ENCODE measurements around the gene TMEM50A. TPM values are rescaled to one million over a fixed set of nuclear protein-coding genes. Genes with fewer than 3 reads are reported as not detected.

The TMEM50A gene
- total RNA-seq, 5 donors from 2014 or later (not counting 1 experiment from before 2014, with no cell fraction given), result 74.8 to 104 (median 97.2) TPM

Other genes starting within 250 kb of the TMEM50A start
- 10 to 100 TPM; 65.9 to 71.4 (median 68.6) TPM for gene SYF2, start 105.8 kb upstream of the TMEM50A start, total RNA-seq
- 100 to 1,000 TPM; 433 to 572 (median 461) TPM for gene RSRP1, start 90.9 kb upstream of the TMEM50A start, total RNA-seq
- gene RHD, start 65.8 kb upstream of the TMEM50A start, total RNA-seq, result under 1 TPM in 2 of 5 donors, not detected in 3; 0.13 to 0.19 TPM
- 1 to 10 TPM in 1 of 5 donors, under 1 TPM in 3, not detected in 1; 0.35 to 1.0 (median 0.63) TPM for gene RHCE, start 82.5 kb downstream of the TMEM50A start, total RNA-seq
- 10 to 100 TPM; 19.7 to 23.2 (median 21.5) TPM for gene MACO1, start 92.6 kb downstream of the TMEM50A start, total RNA-seq
- 100 to 1,000 TPM; 143 to 298 (median 222) TPM for gene LDLRAP1, start 205.3 kb downstream of the TMEM50A start, total RNA-seq